Suprapubic skin (tissue), 4 donors: ENCODE data around the gene SFI1. TPM values are rescaled to one million over a fixed set of nuclear protein-coding genes. Genes with fewer than 3 reads are reported as not detected.
A peak's percentile ranks its signal among the peaks of the same experiment; 100 is the strongest.

Source experiments
- DNase-seq, 2 donors: peaks; one replicate each; pipeline ENCODE4 v3.0.0-alpha.2; 2019; ENCODE audit warnings: low spot score in 2 of 2
- H3K27ac ChIP-seq: fragments of 200-600 bp; sonication (generic); one replicate; pipeline ENCODE4 v1.5.1; 2019
- H3K27me3 ChIP-seq: fragments of 200-600 bp; sonication (generic); one replicate; pipeline ENCODE4 v1.5.1; 2019
- H3K36me3 ChIP-seq: fragments of 200-600 bp; sonication (generic); one replicate; pipeline ENCODE4 v1.5.1; 2019
- H3K4me1 ChIP-seq: fragments of 200-600 bp; sonication (generic); one replicate; pipeline ENCODE4 v1.5.1; 2019
- H3K4me3 ChIP-seq: fragments of 200-600 bp; sonication (generic); one replicate; pipeline ENCODE4 v1.5.1; 2019; ENCODE audit warnings: mild to moderate bottlenecking
- H3K9me3 ChIP-seq: fragments of 200-600 bp; sonication (generic); one replicate; pipeline ENCODE4 v1.5.1; 2019
- EP300 ChIP-seq: sonication (generic); formaldehyde crosslinking; IDR thresholded peaks from one replicate; pipeline ENCODE4 v1.6.1; 2017; ENCODE audit warnings: antibody characterized with exemption
- POLR2A ChIP-seq, 2 donors: fragments of 450-650 bp; IDR thresholded peaks; one replicate each; pipeline ENCODE4 v1.6.1; 2017; ENCODE audit warnings: antibody characterized with exemption in 2 of 2, mild to moderate bottlenecking in 2 of 2, moderate library complexity in 2 of 2
- POLR2AphosphoS5 ChIP-seq, 3 donors: sonication (generic); formaldehyde crosslinking; IDR thresholded peaks; one replicate each; pipeline ENCODE4 v1.6.1; 2017; ENCODE audit warnings: antibody characterized with exemption in 3 of 3
- WGBS: methylation state at CpG from one replicate; pipeline ENCODE4 v1.1.5; 2018; 5-methylcytosine and 5-hydroxymethylcytosine counted together
- total RNA-seq, 4 donors: library from RNA; depleted of rRNA; stranded (reverse); fragments of >200 nt; gene quantifications; one replicate each; pipeline ENCODE4 v1.1.0, GENCODE V29; 2016
- TF ChIP-seq, protein P1 (sequence below), 2 donors: fragments of 200-600 bp in 1 of 2; fragments of 450-650 bp in 1 of 2; sonication (generic) in 1 of 2; IDR thresholded peaks; one replicate each; pipeline ENCODE4 v1.5.1; 2016 to 2019; ENCODE audit warnings: antibody characterized with exemption in 2 of 2, mild to moderate bottlenecking in 1 of 2, moderate library complexity in 1 of 2

Gene SFI1
- total RNA-seq, 4 donors from 2014 or later = 21.2 to 128 (median 40.7) TPM

DNA sequence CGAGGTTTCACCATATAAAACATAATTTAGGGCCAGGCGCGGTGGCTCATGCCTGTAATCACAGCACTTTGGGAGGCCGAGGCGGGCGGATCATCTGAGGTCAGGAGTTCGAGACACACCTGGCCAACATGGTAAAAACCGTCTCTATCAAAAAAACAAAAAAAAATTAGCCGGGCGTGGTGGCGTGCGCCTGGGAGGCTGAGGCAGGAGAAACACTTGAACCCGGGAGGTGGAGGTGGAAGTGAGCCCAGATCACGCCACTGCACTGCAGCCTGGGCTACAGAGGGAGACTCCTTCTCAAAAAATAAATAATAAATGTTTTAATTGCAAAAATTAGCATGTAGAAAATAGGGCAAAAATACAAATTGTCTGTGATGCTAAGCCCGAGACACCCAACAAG lies 993 bp upstream of the SFI1 start:
- H3K4me3 ChIP-seq = peak overlapping the region; percentile 69
- 58% methylated on average over 15 of the region's 15 CpGs for WGBS

DNA sequence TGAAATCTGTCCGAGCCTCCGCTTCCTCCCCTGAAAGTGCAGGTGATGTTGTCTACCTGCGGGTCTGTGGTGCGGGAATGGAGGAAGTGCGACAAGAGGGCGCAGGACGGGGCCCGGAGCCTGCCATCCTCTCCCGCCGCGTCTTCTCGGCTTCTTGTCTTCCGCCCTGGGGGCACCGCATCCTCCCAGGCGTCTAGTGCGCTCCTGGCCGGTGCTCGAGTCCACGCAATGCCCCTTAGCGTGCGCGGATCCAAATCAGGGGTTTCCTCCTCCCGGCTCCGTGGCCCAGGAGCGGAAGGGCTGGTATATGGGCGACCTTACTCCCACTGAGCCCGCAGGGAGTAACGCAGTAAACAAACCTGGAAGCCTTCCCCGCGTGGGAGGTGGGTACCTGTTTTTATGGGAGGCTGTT lies 405 bp downstream of the SFI1 start:
- Histone ChIP-seq H3K27ac (peak overlapping the region; percentile 65), H3K4me3 (peak overlapping the region; percentile 69), H3K9me3 (no peaks in the 10 kb centered on the region), H3K27me3 (no peaks in the 10 kb centered on the region), H3K4me1 (peaks cover 20% of the 10 kb centered on the region), H3K36me3 (no peaks in the 10 kb centered on the region)
- DNase-seq = peak in 1 of 2 donors; percentile 76
- TF ChIP-seq EP300 (no peak), POLR2AphosphoS5 (IDR thresholded peaks at IDR 0.05) (no peak)
- 2% methylated on average over 24 of the region's 30 CpGs for WGBS

More for the DNA sequence above, 993 bp upstream of the SFI1 start:
- peaks cover 34% of the 10 kb centered on the region for H3K4me1 ChIP-seq
- H3K27ac ChIP-seq = peak overlapping the region; percentile 65
- no peaks in the 10 kb centered on the region for H3K27me3 ChIP-seq
- H3K9me3 ChIP-seq = no peaks in the 10 kb centered on the region
- TF ChIP-seq EP300 (no peak), POLR2AphosphoS5 (IDR thresholded peaks at IDR 0.05) (no peak), POLR2A (IDR thresholded peaks at IDR 0.05) (no peak)
- TF ChIP-seq, protein P1, sequence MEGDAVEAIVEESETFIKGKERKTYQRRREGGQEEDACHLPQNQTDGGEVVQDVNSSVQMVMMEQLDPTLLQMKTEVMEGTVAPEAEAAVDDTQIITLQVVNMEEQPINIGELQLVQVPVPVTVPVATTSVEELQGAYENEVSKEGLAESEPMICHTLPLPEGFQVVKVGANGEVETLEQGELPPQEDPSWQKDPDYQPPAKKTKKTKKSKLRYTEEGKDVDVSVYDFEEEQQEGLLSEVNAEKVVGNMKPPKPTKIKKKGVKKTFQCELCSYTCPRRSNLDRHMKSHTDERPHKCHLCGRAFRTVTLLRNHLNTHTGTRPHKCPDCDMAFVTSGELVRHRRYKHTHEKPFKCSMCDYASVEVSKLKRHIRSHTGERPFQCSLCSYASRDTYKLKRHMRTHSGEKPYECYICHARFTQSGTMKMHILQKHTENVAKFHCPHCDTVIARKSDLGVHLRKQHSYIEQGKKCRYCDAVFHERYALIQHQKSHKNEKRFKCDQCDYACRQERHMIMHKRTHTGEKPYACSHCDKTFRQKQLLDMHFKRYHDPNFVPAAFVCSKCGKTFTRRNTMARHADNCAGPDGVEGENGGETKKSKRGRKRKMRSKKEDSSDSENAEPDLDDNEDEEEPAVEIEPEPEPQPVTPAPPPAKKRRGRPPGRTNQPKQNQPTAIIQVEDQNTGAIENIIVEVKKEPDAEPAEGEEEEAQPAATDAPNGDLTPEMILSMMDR (IDR thresholded peaks at IDR 0.05) = no peak
- H3K36me3 ChIP-seq = no peaks in the 10 kb centered on the region
- DNase-seq = no peak

DNA sequence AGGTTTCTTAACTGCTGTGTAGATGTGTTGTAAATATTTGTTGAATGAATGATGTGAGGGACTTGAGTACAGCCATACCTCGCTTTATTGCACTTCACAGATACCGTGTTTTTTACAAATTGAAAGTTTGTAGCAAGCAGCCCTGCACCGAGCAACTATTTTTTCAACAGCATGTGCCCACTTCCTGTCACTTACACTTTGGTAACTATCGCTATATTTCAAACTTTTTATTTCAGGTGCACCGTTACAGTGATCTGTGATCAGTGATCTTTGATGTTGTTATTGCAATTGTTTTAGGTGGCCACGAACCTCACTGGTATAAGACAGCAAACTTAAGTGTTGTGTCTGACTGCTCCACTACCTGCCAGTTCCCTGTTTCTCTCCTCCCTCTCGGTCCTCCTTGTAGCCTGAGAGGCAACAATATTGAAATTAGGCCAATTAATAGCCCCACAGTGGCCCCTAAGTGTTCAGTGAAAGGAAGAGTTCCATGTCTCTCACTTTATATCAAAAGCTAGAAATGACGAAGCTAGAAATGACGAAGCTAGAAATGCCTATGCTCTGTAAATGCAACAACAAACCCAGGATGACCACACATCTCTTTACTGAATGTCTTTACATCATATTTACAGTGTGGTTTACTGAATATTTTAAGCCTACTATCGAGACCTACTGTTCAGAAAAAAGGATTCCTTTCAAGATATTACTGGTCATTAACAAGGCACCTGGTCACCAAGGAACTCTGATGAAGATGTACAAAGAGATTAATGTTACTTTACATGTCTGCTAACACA lies 1.0 kb downstream of the SFI1 start:
- Histone ChIP-seq H3K27ac (peak overlapping the region; percentile 65), H3K36me3 (no peaks in the 10 kb centered on the region), H3K4me3 (peak overlapping the region; percentile 69), H3K9me3 (no peaks in the 10 kb centered on the region), H3K4me1 (peaks cover 14% of the 10 kb centered on the region), H3K27me3 (no peaks in the 10 kb centered on the region)
- DNase-seq = no peak
- no peak for TF ChIP-seq POLR2AphosphoS5 (IDR thresholded peaks at IDR 0.05)
- TF ChIP-seq EP300 = no peak
- TF ChIP-seq POLR2A (IDR thresholded peaks at IDR 0.05) = no peak
- TF ChIP-seq, protein P1 (IDR thresholded peaks at IDR 0.05) = no peak
- 75% methylated on average over 10 of the region's 10 CpGs for WGBS

DNA sequence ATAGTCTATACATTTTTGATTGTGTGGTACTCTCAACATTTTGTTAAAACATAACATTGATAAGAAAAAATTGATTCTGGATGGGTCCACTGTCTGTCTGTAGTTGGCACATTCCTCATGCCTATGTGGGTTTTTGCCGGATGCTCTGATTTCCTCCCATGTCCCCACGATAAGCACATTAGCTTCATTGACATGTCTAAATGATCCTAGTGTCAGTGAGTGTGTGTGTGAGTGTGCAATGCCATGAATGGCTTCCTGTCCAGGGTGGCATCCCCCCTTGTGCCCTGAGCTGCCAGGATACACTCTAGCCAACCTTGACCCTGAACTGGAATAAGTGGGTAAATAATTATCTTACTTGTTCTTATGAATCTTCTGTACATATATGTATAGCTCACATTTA lies 5.4 kb downstream of the SFI1 start:
- WGBS = 80% methylated on average over 2 of the region's 2 CpGs
- H3K36me3 ChIP-seq = no peaks in the 10 kb centered on the region
- H3K4me3 ChIP-seq = no peak overlapping the region
- no peaks in the 10 kb centered on the region for H3K27me3 ChIP-seq
- H3K27ac ChIP-seq = no peak overlapping the region
- no peak for DNase-seq
- peaks cover 6% of the 10 kb centered on the region for H3K4me1 ChIP-seq
- no peaks in the 10 kb centered on the region for H3K9me3 ChIP-seq
- TF ChIP-seq POLR2A (IDR thresholded peaks at IDR 0.05) = no peak
- TF ChIP-seq, protein P1 (IDR thresholded peaks at IDR 0.05) = no peak
- no peak for TF ChIP-seq EP300
- TF ChIP-seq POLR2AphosphoS5 (IDR thresholded peaks at IDR 0.05) = no peak

DNA sequence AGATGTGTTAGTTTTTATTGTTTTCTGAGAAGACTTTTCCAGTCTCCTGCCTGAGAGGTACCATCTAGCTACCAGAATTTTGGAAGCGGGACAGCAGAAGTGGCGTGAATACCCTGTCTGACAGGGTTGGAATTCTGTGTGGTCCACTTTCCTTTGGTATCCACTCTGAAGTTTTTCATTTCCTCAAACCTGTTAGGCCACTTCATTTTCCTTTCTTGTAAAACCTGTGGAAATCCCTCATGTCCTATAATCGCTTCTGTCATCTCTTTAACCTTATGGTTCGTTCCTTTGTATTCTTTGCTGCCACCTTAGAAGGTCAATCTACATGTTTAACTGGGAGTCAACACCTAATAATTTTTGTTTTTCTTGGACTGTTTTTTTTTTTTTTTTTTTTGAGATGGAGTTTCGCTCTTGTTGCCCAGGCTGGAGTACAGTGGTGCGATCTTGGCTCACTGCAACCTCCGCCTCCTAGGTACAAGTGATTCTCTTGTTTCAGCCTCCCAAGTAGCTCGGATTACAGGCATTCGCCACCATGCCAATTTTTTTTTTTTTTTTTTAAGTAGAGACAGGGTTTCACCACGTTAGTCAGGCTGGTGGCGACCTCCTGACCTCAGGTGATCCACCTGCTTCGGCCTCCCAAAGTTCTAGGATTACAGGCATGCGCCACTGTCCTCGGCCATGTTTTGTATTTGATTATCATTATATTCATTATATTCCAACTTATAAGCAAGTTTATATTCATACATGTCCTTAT lies 7.1 kb downstream of the SFI1 start:
- Histone ChIP-seq H3K4me3 (no peak overlapping the region), H3K9me3 (no peaks in the 10 kb centered on the region), H3K27me3 (no peaks in the 10 kb centered on the region), H3K36me3 (no peaks in the 10 kb centered on the region), H3K4me1 (no peaks in the 10 kb centered on the region), H3K27ac (no peak overlapping the region)
- no peak for DNase-seq
- TF ChIP-seq EP300 (no peak), POLR2AphosphoS5 (IDR thresholded peaks at IDR 0.05) (no peak), POLR2A (IDR thresholded peaks at IDR 0.05) (no peak)
- TF ChIP-seq, protein P1 (IDR thresholded peaks at IDR 0.05) = no peak
- WGBS = 94% methylated on average over 14 of the region's 14 CpGs
